ENCODE results near the gene PDE6A.

The PDE6A gene

DNA sequence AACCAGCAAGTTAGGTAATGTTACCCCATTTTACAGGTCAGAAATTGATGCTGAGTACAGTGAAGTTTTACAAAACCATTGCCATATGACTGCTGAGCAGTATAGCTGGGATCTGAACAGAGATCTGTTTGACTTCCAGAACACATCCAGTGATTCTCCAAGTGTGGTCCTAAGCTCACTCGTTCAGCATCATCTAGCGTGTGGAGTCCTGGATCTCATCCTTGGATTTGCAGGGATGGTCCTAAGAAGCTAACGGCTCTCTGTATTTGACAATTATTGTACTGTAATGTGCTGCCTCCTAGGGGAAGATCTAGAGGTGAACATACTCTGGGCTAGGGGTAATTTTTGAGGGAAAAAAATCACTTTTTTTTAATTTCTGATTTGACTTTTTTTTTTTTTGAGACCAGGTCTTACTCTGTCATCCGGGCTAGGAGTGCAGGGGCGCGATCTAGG is 17.4 kb upstream of the PDE6A start:
- TF ChIP-seq, protein P1, sequence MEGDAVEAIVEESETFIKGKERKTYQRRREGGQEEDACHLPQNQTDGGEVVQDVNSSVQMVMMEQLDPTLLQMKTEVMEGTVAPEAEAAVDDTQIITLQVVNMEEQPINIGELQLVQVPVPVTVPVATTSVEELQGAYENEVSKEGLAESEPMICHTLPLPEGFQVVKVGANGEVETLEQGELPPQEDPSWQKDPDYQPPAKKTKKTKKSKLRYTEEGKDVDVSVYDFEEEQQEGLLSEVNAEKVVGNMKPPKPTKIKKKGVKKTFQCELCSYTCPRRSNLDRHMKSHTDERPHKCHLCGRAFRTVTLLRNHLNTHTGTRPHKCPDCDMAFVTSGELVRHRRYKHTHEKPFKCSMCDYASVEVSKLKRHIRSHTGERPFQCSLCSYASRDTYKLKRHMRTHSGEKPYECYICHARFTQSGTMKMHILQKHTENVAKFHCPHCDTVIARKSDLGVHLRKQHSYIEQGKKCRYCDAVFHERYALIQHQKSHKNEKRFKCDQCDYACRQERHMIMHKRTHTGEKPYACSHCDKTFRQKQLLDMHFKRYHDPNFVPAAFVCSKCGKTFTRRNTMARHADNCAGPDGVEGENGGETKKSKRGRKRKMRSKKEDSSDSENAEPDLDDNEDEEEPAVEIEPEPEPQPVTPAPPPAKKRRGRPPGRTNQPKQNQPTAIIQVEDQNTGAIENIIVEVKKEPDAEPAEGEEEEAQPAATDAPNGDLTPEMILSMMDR (IDR thresholded peaks at IDR 0.05; ENCODE audit: insufficient read depth, low read depth, low read length, missing control alignments) = peak; percentile 23
- H3K4me3 ChIP-seq (ENCODE audit: low read depth, low read length) = no peak overlapping the region
- peak; percentile 13 for DNase-seq (ENCODE audit: low read depth)

DNA sequence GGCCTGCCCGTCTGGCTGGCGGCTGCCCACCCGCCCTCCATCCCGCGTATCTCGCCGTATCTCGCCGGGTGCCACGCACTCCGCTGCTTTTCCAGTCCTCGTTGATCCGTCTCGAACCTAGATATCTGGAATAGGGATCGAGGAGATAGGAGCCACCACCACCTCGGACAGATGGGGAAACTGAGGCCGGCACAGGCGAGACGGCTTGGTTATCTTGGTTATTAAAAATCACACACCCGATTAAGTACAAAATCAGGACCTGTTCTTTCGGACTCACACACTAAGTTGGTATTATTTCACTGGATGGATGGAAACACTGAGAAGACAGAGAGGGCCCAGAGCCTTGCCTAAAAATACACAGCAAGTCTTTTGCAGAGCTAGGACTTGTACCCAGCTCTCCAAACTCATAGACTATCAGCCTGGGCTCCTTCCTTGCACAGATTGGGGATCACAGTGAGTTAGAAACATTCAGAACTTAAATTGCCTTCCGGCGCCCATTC is 16.6 kb upstream of the PDE6A start:
- peak overlapping the region; percentile 73 for H3K4me3 ChIP-seq (ENCODE audit: low read depth, low read length)
- TF ChIP-seq, protein P1 (IDR thresholded peaks at IDR 0.05; ENCODE audit: insufficient read depth, low read depth, low read length, missing control alignments) = no peak

DNA sequence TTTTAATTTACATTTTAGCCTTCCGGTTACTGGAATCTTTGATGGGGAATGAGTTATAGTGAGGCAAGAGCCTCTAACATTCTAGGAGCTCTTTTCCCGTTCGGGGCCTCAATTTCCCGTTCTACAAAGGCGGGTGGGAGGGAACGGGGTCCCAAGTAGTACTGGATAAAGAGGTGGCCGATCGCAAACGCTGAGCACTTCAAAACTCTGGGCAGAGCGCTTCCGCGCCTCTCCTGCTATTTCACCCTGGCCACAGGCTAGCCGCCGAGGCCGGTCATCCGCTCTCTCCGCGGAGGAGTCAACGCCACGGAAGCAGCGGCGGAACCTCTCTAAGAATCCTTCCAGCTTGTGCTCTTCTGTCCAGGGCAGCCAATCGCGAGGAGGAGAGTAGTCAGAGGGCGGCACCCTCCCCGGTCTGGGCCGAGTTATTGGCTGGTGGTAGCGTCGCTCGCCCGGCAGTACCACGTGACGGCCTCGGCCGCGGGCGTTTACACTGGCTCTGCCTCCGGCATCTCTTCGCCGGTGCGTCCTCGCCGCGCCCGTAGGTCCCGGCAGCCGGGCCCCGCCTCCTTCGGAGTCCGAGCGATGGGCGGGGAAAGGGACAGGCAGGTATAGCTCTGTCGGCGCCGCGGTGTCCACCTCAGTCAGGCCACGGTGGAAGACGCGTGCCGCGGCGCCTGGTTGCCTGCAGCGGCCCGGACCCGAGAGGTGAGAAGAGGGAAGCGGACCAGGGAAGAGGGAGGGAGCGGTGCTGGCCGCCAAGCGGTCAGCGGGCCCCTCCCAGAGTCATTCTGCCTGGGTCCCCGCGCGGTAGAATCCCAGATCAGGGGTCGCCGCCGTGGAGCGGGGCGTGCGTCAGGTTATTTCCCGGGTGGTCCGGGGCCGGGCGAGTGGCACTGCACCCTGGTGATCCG is 15.9 kb upstream of the PDE6A start, which contains the start of gene SLC26A2:
Gene SLC26A2 (plus strand): TSS at position 487 of the 914 bp plus-strand sequence. CDS start 16,895 bp downstream, outside the sequence.
- TF ChIP-seq, protein P1 (IDR thresholded peaks at IDR 0.05; ENCODE audit: insufficient read depth, low read depth, low read length, missing control alignments) = no peak
- DNase-seq (ENCODE audit: low read depth) = peak; percentile 98
- peak within 1 kb of the TSS; percentile 81 for H3K4me3 ChIP-seq (ENCODE audit: low read depth, low read length)

More for the DNA sequence above, 16.6 kb upstream of the PDE6A start:
- DNase-seq (ENCODE audit: low read depth) = no peak

DNA sequence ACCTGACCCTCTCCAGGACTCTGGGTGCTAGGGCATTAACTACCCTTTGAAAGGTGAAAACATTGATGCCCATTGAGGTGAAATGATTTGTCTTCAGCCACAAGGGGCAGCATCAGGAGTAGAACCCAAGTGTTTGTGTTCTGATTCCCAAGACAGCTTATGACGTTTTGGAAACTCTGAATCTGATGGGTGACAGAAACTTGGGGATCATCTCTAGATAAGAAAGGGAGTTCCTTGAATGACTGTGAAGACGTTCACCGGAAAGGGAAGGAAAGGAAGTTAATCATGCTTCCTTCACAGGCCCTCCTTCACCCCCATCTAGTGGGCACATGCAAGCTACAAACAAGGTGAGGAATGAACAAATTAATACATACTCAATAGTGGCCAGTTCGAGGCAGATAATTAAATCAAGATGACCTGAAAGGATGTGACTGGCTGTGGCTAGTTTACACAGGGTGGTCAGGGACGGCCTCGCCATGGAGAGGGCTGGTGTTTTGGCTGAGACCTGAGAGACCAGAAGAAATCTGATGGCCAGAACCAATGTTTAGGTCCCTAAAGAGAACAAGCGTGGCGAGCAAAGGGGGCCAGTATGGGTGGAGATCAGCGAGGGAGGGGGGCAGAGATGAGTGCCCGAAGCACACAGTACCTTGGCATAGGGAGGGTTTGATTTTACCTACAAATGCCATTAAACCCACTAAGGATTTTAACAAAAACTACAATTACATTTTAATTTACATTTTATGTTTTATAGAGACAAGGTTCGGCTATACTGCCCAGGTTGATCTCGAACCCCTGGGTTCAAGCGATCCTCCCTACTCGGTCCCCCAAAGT is 15.0 kb upstream of the PDE6A start:
- TF ChIP-seq, protein P1 (IDR thresholded peaks at IDR 0.05; ENCODE audit: insufficient read depth, low read depth, low read length, missing control alignments) = peak; percentile 69
- peak overlapping the region; percentile 81 for H3K4me3 ChIP-seq (ENCODE audit: low read depth, low read length)
- peak; percentile 70 for DNase-seq (ENCODE audit: low read depth)

DNA sequence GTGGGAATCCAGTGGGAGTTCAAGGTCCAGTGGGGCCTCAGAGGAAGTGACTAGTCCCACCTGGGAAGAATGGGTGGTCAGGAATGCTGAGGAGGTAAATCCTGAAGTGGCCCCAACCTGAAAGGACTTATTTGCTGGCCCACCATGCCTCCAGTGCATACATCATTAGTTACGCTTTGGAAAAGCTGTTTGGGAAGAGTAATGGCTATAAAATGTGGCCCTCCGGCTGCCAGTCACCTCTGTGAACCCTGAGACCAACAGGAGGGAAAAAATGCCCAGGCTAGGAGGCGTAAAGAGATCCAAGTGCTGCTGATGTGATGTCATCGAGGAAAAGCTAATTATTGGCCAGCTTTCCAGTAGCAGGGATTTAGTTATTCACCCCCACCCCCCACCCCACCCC is 13.3 kb upstream of the PDE6A start:
- no peak overlapping the region for H3K4me3 ChIP-seq (ENCODE audit: low read depth, low read length)
- TF ChIP-seq, protein P1 (IDR thresholded peaks at IDR 0.05; ENCODE audit: insufficient read depth, low read depth, low read length, missing control alignments) = no peak
- no peak for DNase-seq (ENCODE audit: low read depth)

DNA sequence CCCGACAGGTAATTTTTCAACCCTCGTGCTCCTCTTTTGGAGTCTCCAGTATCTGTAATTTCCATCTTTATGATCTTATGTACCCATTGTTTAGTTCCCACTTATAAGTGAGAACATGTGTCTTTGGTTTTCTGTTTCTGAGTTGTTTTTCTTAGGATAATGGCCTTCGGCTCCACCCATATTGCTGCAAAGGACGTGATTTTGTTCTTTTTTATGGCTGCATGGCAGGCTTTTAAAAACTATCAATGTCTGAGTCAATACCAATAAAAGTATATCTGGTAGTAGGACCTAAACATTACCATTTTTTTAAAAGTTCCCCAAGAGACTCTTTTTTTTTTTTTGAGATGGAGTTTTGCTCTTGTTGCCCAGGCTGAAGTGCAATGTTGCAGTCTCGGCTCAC is 12.1 kb upstream of the PDE6A start:
- H3K4me3 ChIP-seq (ENCODE audit: low read depth, low read length) = no peak overlapping the region
- TF ChIP-seq, protein P1 (IDR thresholded peaks at IDR 0.05; ENCODE audit: insufficient read depth, low read depth, low read length, missing control alignments) = no peak
- no peak for DNase-seq (ENCODE audit: low read depth)
